SKM-1 treated with dmso at 0.1 percent for 144 hours (cell line): ENCODE results near the gene FN3KRP.

Experiments used
- DNase-seq: peaks from one replicate; lab custom pipeline; 2025; ENCODE audit not compliant: unreplicated experiment; lab: John Stamatoyannopoulos, UW

Gene FN3KRP

DNA sequence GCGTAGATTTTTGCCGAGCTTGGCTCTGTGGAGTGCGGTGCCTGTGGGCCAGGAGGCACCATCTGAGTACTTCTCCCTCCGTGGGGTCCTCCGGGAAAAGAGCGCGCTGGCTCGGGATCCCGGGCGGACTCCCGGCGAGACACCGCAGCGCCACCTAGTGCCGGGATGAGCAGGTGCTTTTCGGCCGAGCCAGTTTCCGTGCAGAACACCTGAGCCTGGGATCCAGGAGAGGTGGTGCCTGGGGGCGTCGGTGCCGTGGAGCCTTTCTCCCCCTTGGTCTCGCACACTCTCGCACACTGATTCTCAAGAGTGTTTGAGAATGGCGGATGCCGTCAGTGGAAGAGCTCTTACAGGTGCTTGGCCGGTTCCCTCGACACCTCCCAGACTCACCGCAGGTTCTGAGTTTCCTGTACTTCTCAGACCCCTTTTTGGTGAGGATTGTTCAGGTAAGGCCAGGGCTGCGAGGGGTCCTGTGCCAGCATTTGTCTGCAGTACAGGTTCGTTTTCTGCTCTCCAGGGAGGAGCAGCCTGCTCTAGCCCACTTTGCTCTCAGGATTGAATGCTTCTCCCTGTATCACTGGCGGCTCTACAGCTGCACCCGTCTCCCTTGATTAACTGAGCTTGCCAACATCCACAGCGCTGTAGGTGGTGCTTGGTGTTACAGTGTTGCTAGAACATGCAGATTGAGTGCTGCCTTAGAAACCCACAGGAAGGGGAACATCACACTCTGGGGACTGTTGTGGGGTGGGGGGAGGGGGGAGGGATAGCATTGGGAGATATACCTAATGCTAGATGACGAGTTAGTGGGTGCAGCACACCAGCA, 58.7 kb downstream of the FN3KRP start:
- peak; percentile 7 for DNase-seq

DNA sequence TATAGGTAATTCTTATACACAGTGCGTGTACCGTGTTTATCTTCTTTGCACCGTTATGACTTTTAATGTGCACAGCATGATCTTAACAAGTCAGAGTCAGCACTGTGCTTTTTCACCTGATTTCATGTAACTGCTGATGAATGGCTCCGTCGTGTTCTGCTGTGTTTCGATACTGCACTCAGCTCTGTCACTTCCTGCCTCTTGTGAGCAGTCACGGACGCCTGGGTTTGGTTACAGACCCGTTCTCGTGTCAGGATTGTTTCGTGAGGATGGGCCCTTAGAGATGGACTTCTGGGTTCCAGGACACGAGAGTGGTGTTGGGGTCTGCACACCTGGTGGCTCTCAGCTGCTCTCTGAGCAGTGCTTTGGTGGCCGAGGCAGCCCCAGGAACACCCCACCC, 59.9 kb downstream of the FN3KRP start:
- no peak for DNase-seq
